ENCODE measurements around the gene SNAPIN. TPM values are rescaled to one million over a fixed set of nuclear protein-coding genes. Genes with fewer than 3 reads are reported as not detected.
A peak's percentile ranks its signal among the peaks of the same experiment; 100 is the strongest.

SNAPIN gene
- polyA plus RNA-seq, 3 donors: 30.7 to 141 (median 135) TPM

GRCh38 chr1:153688276-153688675, 29.8 kb downstream of the SNAPIN start:
- peak overlapping the region in 2 of 7 donors; percentile 5 to 81 for H3K27ac Mint-ChIP-seq

DNA sequence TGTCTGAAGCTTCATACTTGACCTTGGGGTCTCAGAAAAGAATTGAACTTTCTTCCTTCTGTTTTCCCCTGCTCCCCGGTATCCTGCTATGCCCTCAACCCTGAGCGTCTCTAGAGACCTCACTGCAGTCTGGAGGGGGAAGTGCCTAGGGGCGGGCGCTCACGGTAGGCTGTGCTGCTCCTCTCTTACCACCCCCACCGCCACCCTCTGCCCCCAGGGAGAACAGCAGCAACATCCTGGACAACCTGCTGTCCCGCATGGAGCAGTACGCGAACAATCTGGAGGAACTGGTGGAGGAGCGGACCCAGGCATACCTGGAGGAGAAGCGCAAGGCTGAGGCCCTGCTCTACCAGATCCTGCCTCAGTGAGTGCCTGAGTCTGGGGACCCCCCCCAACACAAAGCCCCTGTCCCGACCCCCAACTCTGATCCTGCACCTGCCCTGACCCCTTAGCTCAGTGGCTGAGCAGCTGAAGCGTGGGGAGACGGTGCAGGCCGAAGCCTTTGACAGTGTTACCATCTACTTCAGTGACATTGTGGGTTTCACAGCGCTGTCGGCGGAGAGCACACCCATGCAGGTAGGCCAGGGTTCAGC, 30.3 kb downstream of the SNAPIN start:
- Mint-ChIP-seq H3K27ac (peak overlapping the region in 1 of 7 donors; percentile 81), H3K36me3 (no peaks in the 10 kb centered on the region), H3K9me3 (peaks cover 0 to 3% (median 0%) of the 10 kb centered on the region in 7 donors), H3K4me1 (peaks cover 11% of the 10 kb centered on the region), H3K27me3 (ENCODE audit: low read depth in 3 of 3) (peaks cover 3 to 9% (median 5%) of the 10 kb centered on the region in 3 donors), H3K4me3 (peak overlapping the region in 1 of 2 donors; percentile 2)
- no peak overlapping the region for H3K27ac ChIP-seq (ENCODE audit: low read depth in 1 of 2, low read length in 2 of 2)
- H3K9me3 ChIP-seq (replicated peaks in 1 of 2; ENCODE audit: control insufficient read depth in 1 of 2, insufficient read depth in 1 of 2, low read length in 2 of 2): no peaks in the 10 kb centered on the region
- TF ChIP-seq, protein P1, sequence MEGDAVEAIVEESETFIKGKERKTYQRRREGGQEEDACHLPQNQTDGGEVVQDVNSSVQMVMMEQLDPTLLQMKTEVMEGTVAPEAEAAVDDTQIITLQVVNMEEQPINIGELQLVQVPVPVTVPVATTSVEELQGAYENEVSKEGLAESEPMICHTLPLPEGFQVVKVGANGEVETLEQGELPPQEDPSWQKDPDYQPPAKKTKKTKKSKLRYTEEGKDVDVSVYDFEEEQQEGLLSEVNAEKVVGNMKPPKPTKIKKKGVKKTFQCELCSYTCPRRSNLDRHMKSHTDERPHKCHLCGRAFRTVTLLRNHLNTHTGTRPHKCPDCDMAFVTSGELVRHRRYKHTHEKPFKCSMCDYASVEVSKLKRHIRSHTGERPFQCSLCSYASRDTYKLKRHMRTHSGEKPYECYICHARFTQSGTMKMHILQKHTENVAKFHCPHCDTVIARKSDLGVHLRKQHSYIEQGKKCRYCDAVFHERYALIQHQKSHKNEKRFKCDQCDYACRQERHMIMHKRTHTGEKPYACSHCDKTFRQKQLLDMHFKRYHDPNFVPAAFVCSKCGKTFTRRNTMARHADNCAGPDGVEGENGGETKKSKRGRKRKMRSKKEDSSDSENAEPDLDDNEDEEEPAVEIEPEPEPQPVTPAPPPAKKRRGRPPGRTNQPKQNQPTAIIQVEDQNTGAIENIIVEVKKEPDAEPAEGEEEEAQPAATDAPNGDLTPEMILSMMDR (IDR thresholded peaks at IDR 0.05): no peak
- H2AFZ ChIP-seq (ENCODE audit: insufficient read depth, low read depth, low read length, poor library complexity, severe bottlenecking): no peak overlapping the region
- no peak overlapping the region for H3K9ac ChIP-seq (ENCODE audit: insufficient read depth, low read length, poor library complexity, severe bottlenecking)
- H4K20me1 ChIP-seq (ENCODE audit: insufficient read depth, low read length): no peaks in the 10 kb centered on the region
- no peaks in the 10 kb centered on the region for H3K4me1 ChIP-seq (ENCODE audit: control insufficient read depth in 1 of 2, insufficient read depth in 2 of 2, low read length in 2 of 2)
- WGBS (ENCODE audit: insufficient coverage): 95% methylated on average over 12 of the region's 18 CpGs
- H3K27me3 ChIP-seq (ENCODE audit: control insufficient read depth in 2 of 2, insufficient read depth in 2 of 2, low read length in 2 of 2): peaks cover 0 to 4% of the 10 kb centered on the region in 2 donors
- H3K4me2 ChIP-seq (replicated peaks; ENCODE audit: extremely low read depth, low read length, poor library complexity, severe bottlenecking): no peak overlapping the region
- no peaks in the 10 kb centered on the region for H3K36me3 ChIP-seq (replicated peaks in 1 of 2; ENCODE audit: control insufficient read depth in 1 of 2, insufficient read depth in 2 of 2, low read length in 2 of 2)
- H3K79me2 ChIP-seq (ENCODE audit: insufficient read depth, low read length): no peaks in the 10 kb centered on the region
- intact Hi-C loops (cut with micrococcal nuclease): no loop called here
- no peak for DNase-seq
- H3K4me3 ChIP-seq (replicated peaks in 1 of 3; ENCODE audit: low read depth in 2 of 3, low read length in 3 of 3): no peak overlapping the region

More at GRCh38 chr1:153688276-153688675, 29.8 kb downstream of the SNAPIN start:
- H3K4me2 ChIP-seq (replicated peaks; ENCODE audit: extremely low read depth, low read length, poor library complexity, severe bottlenecking): no peak overlapping the region
- Mint-ChIP-seq H3K4me1 (peaks cover 13% of the 10 kb centered on the region), H3K27me3 (ENCODE audit: low read depth in 3 of 3) (peaks cover 3 to 9% (median 6%) of the 10 kb centered on the region in 3 donors), H3K9me3 (peaks cover 0 to 3% (median 0%) of the 10 kb centered on the region in 7 donors), H3K4me3 (no peak overlapping the region), H3K36me3 (no peaks in the 10 kb centered on the region)
- no peak overlapping the region for H3K27ac ChIP-seq (ENCODE audit: low read depth in 1 of 2, low read length in 2 of 2)
- no peaks in the 10 kb centered on the region for H3K36me3 ChIP-seq (replicated peaks in 1 of 2; ENCODE audit: control insufficient read depth in 1 of 2, insufficient read depth in 2 of 2, low read length in 2 of 2)
- WGBS (ENCODE audit: insufficient coverage): 67% methylated on average over 6 of the region's 7 CpGs
- no peaks in the 10 kb centered on the region for H3K79me2 ChIP-seq (ENCODE audit: insufficient read depth, low read length)
- H3K27me3 ChIP-seq (ENCODE audit: control insufficient read depth in 2 of 2, insufficient read depth in 2 of 2, low read length in 2 of 2): peaks cover 0 to 4% of the 10 kb centered on the region in 2 donors
- no peak for DNase-seq
- no peaks in the 10 kb centered on the region for H3K4me1 ChIP-seq (ENCODE audit: control insufficient read depth in 1 of 2, insufficient read depth in 2 of 2, low read length in 2 of 2)
- H3K4me3 ChIP-seq (replicated peaks in 1 of 3; ENCODE audit: low read depth in 2 of 3, low read length in 3 of 3): no peak overlapping the region
- intact Hi-C loops (cut with micrococcal nuclease): no loop called here
- TF ChIP-seq, protein P1 (IDR thresholded peaks at IDR 0.05): no peak
- H2AFZ ChIP-seq (ENCODE audit: insufficient read depth, low read depth, low read length, poor library complexity, severe bottlenecking): no peak overlapping the region
- no peaks in the 10 kb centered on the region for H3K9me3 ChIP-seq (replicated peaks in 1 of 2; ENCODE audit: control insufficient read depth in 1 of 2, insufficient read depth in 1 of 2, low read length in 2 of 2)
- no peaks in the 10 kb centered on the region for H4K20me1 ChIP-seq (ENCODE audit: insufficient read depth, low read length)
- no peak overlapping the region for H3K9ac ChIP-seq (ENCODE audit: insufficient read depth, low read length, poor library complexity, severe bottlenecking)
